ENCODE data around the gene PSME2. TPM values are rescaled to one million over a fixed set of nuclear protein-coding genes. Genes with fewer than 3 reads are reported as not detected.

Gene PSME2
- total RNA-seq, 1 donor from 2014 or later = 802 TPM

GRCh38 chr14:24137529-24138395 lies 8.6 kb downstream of the PSME2 start:
- intact Hi-C loops (cut with micrococcal nuclease) = no loop called here

DNA sequence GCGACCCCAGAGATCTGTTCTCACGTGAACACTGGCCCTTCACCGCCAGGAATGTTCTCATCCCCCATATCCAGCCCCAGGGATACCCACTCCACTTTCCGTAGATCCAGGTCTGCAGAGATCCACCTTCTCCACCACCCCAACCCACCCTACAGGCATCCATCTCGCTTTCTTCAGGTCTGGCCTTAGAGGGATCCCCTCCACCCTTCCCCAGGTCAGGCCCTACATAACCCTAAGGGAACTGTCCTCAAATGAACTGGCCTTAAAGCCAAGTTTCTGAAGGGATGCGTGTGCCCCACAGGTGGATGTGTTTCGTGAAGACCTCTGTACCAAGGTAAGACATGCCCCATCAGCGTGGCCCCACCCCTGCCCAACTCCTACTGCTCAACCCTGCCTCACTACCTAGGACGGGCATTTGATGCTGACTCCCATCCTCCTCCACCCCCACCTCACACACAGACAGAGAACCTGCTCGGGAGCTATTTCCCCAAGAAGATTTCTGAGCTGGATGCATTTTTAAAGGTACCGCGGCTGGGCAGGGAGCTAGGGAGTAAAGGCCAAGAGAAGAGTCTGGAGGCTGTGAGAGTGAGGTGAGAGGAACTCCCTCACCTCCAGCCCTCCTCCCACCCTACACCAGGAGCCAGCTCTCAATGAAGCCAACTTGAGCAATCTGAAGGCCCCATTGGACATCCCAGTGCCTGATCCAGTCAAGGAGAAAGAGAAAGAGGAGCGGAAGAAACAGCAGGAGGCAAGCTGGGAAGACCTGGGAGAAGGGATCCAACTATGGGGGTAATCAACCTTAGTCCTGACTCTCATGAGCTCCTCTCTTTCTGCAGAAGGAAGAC lies 9.5 kb downstream of the PSME2 start:
- intact Hi-C loops (cut with micrococcal nuclease) = loop anchor here (1.0 kb wide), 6 partner anchors 9 to 134 kb away; partner anchors contain the start of genes DCAF11, IPO4, IRF9 and NRL

DNA sequence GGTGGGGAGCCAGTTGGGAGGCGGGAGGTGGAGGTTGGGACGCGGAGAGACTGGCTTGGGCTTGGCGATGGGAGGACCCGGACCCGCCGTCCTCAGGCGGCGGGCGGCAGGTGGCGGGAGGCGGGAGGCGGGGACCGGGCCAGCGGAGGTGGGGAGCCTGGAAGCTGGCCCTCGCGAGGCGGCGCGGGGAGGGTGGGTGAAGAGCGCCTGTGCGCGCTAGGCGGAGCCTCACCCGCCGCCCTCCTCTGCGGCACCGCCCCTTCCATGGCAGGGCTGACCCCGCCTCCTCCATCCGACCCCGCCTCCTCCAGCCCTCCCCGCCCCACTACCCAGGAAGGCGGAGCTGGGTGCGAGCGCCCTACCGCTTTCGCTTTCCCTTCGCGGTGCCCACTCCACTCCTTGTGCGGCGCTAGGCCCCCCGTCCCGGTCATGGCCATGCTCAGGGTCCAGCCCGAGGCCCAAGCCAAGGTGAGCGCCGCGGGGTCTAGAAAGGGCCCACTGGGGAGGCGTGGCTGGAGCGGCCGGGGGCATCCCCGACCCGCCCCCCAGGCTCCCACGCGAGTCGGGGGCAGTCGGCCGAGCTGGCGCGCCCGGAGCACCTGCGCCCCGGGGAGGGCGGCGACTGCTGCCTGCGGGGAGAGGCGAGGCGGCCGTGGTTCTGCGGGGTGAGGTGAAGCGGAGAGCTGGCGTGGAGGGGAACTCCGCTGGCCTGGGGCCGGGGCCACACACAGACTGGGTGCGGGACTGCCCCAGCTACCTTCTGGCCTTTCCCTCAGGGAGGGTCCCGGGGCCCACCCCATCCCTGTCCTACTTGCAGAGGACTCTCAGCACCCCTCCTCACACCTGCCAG lies 10.4 kb downstream of the PSME2 start, which contains the start of gene PSME1:
Gene PSME1, plus strand, starts transcription at position 361 of the 850 bp plus-strand sequence. Its CDS starts 69 bp downstream, at position 430.
- intact Hi-C loops (cut with micrococcal nuclease) = loop anchor here (1.0 kb wide), 6 partner anchors 10 to 135 kb away; partner anchors contain the start of genes DCAF11, IPO4, IRF9 and NRL

- intact Hi-C loops (cut with micrococcal nuclease) = no loop called here
These were observed 10.9 kb downstream of the PSME2 start for GRCh38 chr14:24135584-24135833.

- intact Hi-C loops (cut with micrococcal nuclease) = no loop called here
These were observed 12.7 kb downstream of the PSME2 start for GRCh38 chr14:24133735-24134134.

DNA sequence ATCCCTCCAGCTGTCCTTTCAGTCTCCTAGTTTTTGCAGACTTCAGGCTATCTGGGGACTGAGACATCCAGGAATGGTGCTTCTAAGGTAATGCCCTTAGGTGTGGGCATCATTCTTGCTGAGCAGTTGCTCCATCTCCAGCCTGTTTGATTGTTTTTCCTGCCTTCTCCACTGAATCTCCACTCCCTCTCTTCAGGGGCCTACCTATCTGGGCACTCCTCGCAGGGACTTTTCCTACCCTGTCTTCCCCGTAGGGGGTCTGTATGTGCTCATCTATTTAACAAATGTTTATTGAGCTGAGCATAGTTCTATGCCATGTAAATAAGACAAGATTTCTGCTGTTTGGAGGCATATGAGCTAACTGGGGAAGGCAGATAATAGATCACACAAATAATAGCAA lies 13.4 kb downstream of the PSME2 start:
- intact Hi-C loops (cut with micrococcal nuclease) = no loop called here

DNA sequence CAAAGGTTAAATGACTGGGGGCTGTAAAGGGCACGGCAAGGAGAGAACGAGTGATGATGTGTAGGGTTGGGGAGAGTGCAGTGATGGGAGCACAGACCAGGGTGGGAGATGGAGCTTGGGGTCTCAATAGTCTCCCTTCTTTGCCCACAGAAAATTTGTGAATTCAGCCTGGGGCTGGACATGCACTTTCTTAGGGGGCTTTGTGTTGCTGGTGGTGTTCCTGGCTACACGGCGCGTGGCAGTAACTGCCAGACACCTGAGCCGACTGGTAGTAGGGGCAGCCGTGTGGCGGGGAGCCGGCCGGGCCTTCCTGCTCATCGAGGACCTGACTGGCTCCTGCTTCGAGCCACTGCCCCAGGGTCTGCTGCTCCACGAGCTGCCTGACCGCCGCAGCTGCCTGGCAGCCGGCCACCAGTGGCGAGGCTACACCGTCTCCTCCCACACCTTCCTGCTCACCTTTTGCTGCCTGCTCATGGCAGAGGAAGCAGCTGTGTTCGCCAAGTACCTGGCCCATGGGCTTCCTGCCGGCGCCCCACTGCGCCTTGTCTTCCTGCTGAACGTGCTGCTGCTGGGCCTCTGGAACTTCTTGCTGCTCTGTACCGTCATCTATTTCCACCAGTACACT lies 14.2 kb downstream of the PSME2 start:
- intact Hi-C loops (cut with micrococcal nuclease) = no loop called here

DNA sequence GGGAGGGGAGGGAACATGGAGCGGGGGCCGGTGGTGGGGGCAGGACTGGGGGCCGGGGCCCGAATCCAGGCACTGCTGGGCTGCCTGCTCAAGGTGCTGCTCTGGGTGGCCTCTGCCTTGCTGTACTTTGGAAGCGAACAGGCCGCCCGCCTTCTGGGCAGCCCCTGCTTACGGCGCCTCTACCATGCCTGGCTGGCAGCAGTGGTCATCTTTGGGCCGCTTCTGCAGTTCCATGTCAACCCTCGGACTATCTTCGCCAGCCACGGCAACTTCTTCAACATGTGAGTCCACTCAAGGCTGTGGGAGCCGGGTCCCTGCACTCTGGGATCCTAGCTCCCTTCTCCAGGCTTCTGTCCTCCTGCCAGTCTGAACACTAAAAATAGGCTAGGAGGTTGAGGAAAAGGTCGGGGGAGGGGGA lies 14.9 kb downstream of the PSME2 start:
- intact Hi-C loops (cut with micrococcal nuclease) = no loop called here

DNA sequence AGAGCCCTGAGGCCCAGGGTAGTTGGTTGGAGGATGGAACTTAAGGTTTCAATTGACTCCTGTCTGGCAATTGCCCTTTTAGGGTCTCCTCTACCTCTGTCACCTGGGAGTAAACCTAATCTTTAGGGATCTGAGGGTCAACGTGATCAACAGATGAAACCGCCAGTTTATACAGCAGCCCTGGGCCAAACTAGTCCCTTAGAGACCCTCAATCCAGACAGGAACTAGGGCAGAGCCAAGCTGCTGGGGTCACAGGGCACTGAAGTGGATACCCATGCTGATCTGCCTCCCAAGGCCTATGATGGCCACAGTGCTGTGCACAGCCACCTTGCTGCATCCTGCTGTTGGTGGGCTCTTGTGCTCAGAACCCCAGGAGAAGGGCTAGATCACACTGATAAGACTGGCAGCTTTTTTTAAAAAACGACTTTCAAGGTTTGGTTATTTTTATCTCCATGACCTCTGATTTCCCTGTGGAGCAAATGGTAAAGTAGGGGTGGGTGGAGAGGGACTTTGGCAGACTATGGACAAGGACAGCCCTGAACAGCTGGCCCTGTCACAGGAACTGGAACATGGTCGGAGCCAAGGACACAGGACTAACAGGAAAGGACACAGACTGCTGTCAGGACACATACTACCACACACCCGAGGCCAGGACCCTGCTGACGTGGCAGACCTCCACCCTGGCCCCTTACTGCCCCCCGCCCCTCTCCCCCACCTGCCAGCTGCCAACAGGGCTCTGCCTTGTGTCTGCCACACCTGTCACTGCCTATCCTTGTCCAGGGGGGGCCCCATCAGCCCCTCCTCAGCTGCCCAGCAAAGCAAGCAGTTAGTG lies 15.5 kb downstream of the PSME2 start:
- intact Hi-C loops (cut with micrococcal nuclease) = no loop called here

GRCh38 chr14:24130380-24130716 lies 16.1 kb downstream of the PSME2 start, which contains the start of gene FITM1:
FITM1 (plus strand) TSS chr14:24130659; CDS start chr14:24131564, 905 bp downstream.
- intact Hi-C loops (cut with micrococcal nuclease) = no loop called here

DNA sequence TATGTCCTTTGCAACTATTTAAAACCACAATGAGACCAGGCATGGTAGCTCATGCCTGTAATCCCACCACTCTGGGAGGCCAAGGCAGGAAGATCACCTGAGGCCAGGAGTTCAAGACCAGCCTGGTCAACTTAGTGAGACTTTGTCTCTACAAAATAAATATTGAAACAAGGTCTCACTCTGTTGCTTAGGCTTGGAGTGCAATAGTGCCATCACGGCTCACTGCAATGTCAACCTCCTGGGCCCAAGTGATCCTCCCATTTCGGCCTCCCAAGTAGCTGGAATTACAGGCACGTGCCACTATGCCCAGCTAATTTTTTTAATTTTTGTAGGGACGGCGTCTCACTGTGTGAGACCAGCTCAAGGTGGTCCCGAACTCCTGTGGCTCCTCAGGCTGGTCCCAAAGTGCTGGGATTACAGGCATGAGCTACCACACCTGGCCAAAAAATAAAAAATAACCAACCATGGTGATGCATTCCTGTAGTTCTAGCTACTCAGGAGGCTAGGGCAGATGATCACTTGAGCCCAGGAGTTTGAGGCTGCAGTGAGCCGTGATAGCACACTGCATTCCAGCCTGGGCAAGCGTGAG lies 16.9 kb downstream of the PSME2 start:
- intact Hi-C loops (cut with micrococcal nuclease) = no loop called here

GRCh38 chr14:24127673-24128072 lies 18.7 kb downstream of the PSME2 start:
- intact Hi-C loops (cut with micrococcal nuclease) = no loop called here

- intact Hi-C loops (cut with micrococcal nuclease) = no loop called here
These were observed 19.5 kb downstream of the PSME2 start for GRCh38 chr14:24126939-24127338.

- intact Hi-C loops (cut with micrococcal nuclease) = no loop called here
These were observed 22.7 kb downstream of the PSME2 start for GRCh38 chr14:24123424-24124417.

- intact Hi-C loops (cut with micrococcal nuclease) = no loop called here
These were observed 23.5 kb downstream of the PSME2 start for GRCh38 chr14:24122898-24123297.

GRCh38 chr14:24122416-24122815 lies 24.0 kb downstream of the PSME2 start:
- intact Hi-C loops (cut with micrococcal nuclease) = no loop called here

GRCh38 chr14:24121210-24121609 lies 25.2 kb downstream of the PSME2 start:
- intact Hi-C loops (cut with micrococcal nuclease) = no loop called here

DNA sequence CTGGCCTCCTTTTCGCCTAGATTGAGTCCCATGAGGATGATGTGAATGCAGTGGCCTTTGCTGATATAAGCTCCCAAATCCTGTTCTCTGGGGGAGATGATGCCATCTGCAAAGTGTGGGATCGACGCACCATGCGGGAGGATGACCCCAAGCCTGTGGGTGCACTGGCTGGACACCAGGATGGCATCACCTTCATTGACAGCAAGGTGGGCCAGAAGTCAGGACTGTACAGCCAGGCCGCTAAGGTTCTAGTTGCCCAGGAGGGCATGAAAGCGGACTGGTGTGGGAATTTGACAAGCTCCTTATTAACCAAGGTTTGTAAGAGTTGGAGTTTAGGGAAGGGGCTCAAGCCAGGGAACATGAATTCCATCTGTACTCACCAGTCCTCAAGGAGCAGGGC lies 26.7 kb downstream of the PSME2 start:
- intact Hi-C loops (cut with micrococcal nuclease) = loop anchor here (5.0 to 10.0 kb wide), 2 partner anchors 193 to 555 kb away; partner anchors contain the start of genes LTB4R and LTB4R2

Data from T-helper 1 cell treated with Interleukin-12 subunit alpha and Interleukin-12 subunit beta and Interleukin-4 antibody, amounts not matched to agents 30 ng/mL and 1 ng/mL, for 36 hours (primary cell).